ENCODE data around the gene EBF3. TPM values are rescaled to one million over a fixed set of nuclear protein-coding genes. Genes with fewer than 3 reads are reported as not detected.

EBF3 gene
- total RNA-seq, 1 experiment from 2014 or later, result not detected

DNA sequence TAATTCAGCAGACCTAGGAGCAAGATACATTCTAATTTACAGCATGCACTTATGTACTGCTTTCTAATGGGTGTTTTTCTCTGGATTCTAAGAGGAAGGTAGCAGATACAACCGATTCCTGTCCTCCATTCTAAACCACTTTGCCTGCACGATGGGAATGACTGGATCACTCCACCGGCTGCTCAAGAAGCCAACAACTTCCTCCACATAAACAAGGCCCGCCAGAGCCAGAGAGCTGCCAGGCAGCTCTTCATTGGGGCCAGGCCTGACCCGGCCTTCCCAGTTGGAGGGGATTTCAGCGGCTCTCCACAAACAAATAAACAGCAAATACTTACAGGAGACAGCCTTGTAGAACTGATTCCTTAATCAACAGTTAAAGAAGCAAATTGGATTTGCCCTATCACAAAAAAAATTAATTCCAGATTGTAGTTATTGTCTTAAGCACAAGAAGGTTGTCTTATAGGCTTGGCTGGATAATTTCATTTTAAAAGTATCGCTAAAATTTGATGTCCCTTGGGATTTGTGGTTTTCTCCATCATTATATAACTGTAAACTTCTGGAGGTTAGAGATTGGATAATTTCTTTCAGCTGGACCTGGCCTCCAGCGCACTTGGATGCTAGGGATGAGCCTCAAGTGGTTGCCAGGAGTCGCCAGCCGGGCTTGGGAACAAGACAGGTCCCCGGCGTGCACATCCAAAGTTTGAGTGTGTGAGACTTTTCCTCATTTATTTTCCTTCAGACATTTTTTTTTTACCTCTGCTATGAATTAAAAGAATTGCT is 20.9 kb downstream of the EBF3 start:
- Mint-ChIP-seq H3K4me1 (ENCODE audit: low read depth, unreplicated experiment) (no peaks in the 10 kb centered on the region), H3K27me3 (ENCODE audit: unreplicated experiment) (no peaks in the 10 kb centered on the region), H3K9me3 (ENCODE audit: low read depth, unreplicated experiment) (no peaks in the 10 kb centered on the region), H3K4me3 (ENCODE audit: low read depth, unreplicated experiment) (no peak overlapping the region), H3K36me3 (ENCODE audit: insufficient read depth, unreplicated experiment) (no peaks in the 10 kb centered on the region), H3K27ac (ENCODE audit: unreplicated experiment) (no peak overlapping the region)
- no peak for DNase-seq
- intact Hi-C loops (cut with micrococcal nuclease; ENCODE audit: unreplicated experiment), result no loop called here
- no peak for TF ChIP-seq CTCF (IDR thresholded peaks at IDR 0.05; ENCODE audit: unreplicated experiment)
- CTCF ChIA-PET, result no interaction called here
- BruUV-seq (replicated peaks), result no TSS peak

DNA sequence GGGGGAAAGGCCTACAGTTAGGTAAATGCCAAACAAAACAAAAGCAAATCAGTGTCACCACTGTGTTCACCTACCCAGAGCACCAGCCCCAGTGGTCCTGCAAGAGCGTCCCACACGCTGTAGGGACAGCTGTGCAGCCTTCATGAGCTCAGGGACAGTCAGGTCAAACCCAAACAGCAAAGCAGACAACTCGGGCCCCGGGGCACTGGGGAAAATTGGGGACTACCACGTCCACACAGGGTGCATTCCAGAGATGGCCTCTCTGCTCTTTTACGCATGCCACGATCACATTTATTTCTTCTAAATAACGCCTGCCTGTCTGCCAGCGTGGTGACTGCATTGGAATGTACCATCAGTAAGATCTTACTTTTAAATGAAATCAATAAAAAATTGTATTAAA is 21.7 kb downstream of the EBF3 start:
- no peak for DNase-seq
- no TSS peak for BruUV-seq (replicated peaks)

GRCh38 chr10:129942019-129942277 is 22.1 kb downstream of the EBF3 start:
- no peak overlapping the region for H3K4me3 Mint-ChIP-seq (ENCODE audit: low read depth, unreplicated experiment)
- intact Hi-C loops (cut with micrococcal nuclease; ENCODE audit: unreplicated experiment), result no loop called here
- CTCF ChIA-PET, result no interaction called here
- H3K27me3 Mint-ChIP-seq (ENCODE audit: unreplicated experiment), result no peaks in the 10 kb centered on the region
- H3K4me1 Mint-ChIP-seq (ENCODE audit: low read depth, unreplicated experiment), result no peaks in the 10 kb centered on the region
- TF ChIP-seq CTCF (IDR thresholded peaks at IDR 0.05; ENCODE audit: unreplicated experiment), result no peak
- DNase-seq, result no peak
- H3K36me3 Mint-ChIP-seq (ENCODE audit: insufficient read depth, unreplicated experiment), result no peaks in the 10 kb centered on the region
- H3K27ac Mint-ChIP-seq (ENCODE audit: unreplicated experiment), result no peak overlapping the region
- no TSS peak for BruUV-seq (replicated peaks)
- H3K9me3 Mint-ChIP-seq (ENCODE audit: low read depth, unreplicated experiment), result no peaks in the 10 kb centered on the region

More for the DNA sequence above, 21.7 kb downstream of the EBF3 start:
- Mint-ChIP-seq H3K36me3 (ENCODE audit: insufficient read depth, unreplicated experiment) (no peaks in the 10 kb centered on the region), H3K4me3 (ENCODE audit: low read depth, unreplicated experiment) (no peak overlapping the region), H3K27ac (ENCODE audit: unreplicated experiment) (no peak overlapping the region), H3K27me3 (ENCODE audit: unreplicated experiment) (no peaks in the 10 kb centered on the region), H3K9me3 (ENCODE audit: low read depth, unreplicated experiment) (no peaks in the 10 kb centered on the region), H3K4me1 (ENCODE audit: low read depth, unreplicated experiment) (no peaks in the 10 kb centered on the region)
- CTCF ChIA-PET, result no interaction called here
- intact Hi-C loops (cut with micrococcal nuclease; ENCODE audit: unreplicated experiment), result no loop called here
- no peak for TF ChIP-seq CTCF (IDR thresholded peaks at IDR 0.05; ENCODE audit: unreplicated experiment)

DNA sequence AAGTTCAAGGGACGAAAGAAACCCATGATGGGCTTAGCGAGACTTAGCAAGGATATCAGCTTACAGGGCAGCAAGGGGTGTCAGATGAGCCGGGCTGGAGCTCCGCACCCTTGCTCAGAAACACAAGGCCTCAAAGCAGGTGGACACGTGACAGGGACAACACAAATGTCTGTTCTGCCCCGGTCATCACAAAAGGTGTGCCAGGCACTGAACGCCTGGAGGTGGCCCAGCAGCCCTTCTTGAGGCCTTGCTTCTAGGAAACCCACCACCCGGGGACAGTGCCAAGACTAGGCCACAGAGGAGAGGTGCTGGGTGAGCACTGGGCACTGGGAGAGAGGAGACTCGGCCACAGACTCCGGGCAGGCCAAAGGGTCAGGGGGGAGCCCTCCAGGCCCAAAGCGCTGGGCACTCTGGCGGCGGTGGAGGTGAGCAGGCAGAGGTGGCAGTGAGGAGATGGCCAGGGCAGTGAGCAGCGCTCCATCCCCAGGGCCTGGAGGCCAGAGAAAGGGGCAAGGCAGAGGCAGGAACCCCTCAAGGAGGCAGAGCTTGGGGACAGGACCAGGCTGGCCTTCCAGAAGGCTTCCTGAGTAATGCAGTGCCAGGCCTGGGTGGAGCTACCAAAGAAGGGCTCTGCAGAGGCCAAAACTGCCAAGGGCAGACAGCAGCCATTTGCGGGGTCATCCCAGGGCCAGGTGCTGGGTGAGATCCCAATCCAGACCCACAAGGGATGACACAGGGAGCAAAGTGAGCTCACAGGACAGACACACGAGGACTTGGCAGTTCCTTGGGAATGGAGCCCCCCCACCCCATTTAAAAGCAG is 22.7 kb downstream of the EBF3 start:
- TF ChIP-seq CTCF (IDR thresholded peaks at IDR 0.05; ENCODE audit: unreplicated experiment), result no peak
- BruUV-seq (replicated peaks), result no TSS peak
- Mint-ChIP-seq H3K27me3 (ENCODE audit: unreplicated experiment) (no peaks in the 10 kb centered on the region), H3K36me3 (ENCODE audit: insufficient read depth, unreplicated experiment) (no peaks in the 10 kb centered on the region), H3K4me1 (ENCODE audit: low read depth, unreplicated experiment) (no peaks in the 10 kb centered on the region), H3K4me3 (ENCODE audit: low read depth, unreplicated experiment) (no peak overlapping the region), H3K27ac (ENCODE audit: unreplicated experiment) (no peak overlapping the region), H3K9me3 (ENCODE audit: low read depth, unreplicated experiment) (no peaks in the 10 kb centered on the region)
- intact Hi-C loops (cut with micrococcal nuclease; ENCODE audit: unreplicated experiment), result no loop called here
- DNase-seq, result no peak
- CTCF ChIA-PET, result no interaction called here

All from Calu3 (cell line).